GM12878 (cell line): ENCODE measurements around the gene MMP20. TPM values are rescaled to one million over a fixed set of nuclear protein-coding genes. Genes with fewer than 3 reads are reported as not detected.

ENCODE experiments used
- ATAC-seq: fragments of 200-7000 bp; cut with Tn5 transposase; 3 replicates; pipeline ENCODE4 v1.9.1; 2020; ENCODE audit warnings: mild to moderate bottlenecking, moderate library complexity
- BruUV-seq: library from RNA; stranded (reverse); fragments of 400-500 nt; replicated peaks from 2 replicates; lab custom pipeline; 2021; lab: Mats Ljungman, UMichigan
- CTCF ChIA-PET: fragments of 300-600 bp; sonication (Branson Sonifier 250); formaldehyde crosslinking; extraction: SDS; loops from one replicate; lab custom pipeline; 2021; ENCODE audit warnings: inconsistent platforms; lab: Yijun Ruan, JAX
- POLR2A ChIA-PET: fragments of 350-600 bp; formaldehyde crosslinking; extraction: SDS; loops from one replicate; lab custom pipeline; 2021; ENCODE audit warnings: inconsistent platforms; lab: Charles Lee
- RAD21 ChIA-PET: fragments of 300-600 bp; sonication (Branson Sonifier 250); formaldehyde crosslinking; loops from one replicate; lab custom pipeline; 2023; ENCODE audit warnings: antibody characterized with exemption; ENCODE audit not compliant: unreplicated experiment; lab: Charles Lee
- SMC1A ChIA-PET: fragments of 300-600 bp; sonication (Branson Sonifier 250); formaldehyde crosslinking; loops from one replicate; lab custom pipeline; 2023; ENCODE audit not compliant: unreplicated experiment, uncharacterized antibody; lab: Charles Lee
- DNase-seq: peaks from one replicate; pipeline ENCODE4 v3.0.0-alpha.2; 2011; ENCODE audit warnings: low read depth, low spot score
- FAIRE-seq: peaks from 3 replicates; lab custom pipeline; 2011; peaks lifted over from hg19 to GRCh38; lab: Jason Lieb, UNC
- H2AFZ ChIP-seq: 2 replicates; pipeline ENCODE4 v1.6.0; 2011; ENCODE audit warnings: low read depth, low read length, control low read depth; ENCODE audit not compliant: control insufficient read depth
- H3K27ac ChIP-seq: 2 replicates; pipeline ENCODE4 v1.5.1; 2011; ENCODE audit warnings: control low read depth; ENCODE audit not compliant: control insufficient read depth, insufficient read depth
- H3K27me3 ChIP-seq, 2 experiments: replicated peaks in 1 of 2; 2 replicates each; pipeline versions ENCODE4 v1.6.0 to v1.6.1; 2011; ENCODE audit warnings: low read length in 1 of 2; ENCODE audit not compliant: control insufficient read depth in 2 of 2, insufficient read depth in 2 of 2
- H3K36me3 ChIP-seq, 2 experiments: 2 replicates each; pipeline ENCODE4 v1.5.1; 2011; ENCODE audit warnings: low read length in 1 of 2; ENCODE audit not compliant: control insufficient read depth in 2 of 2, insufficient read depth in 2 of 2
- H3K4me1 ChIP-seq: 2 replicates; pipeline ENCODE4 v1.6.1; 2011; ENCODE audit warnings: mild to moderate bottlenecking, low read length, moderate library complexity, mixed read lengths; ENCODE audit not compliant: control insufficient read depth, insufficient read depth
- H3K4me2 ChIP-seq: 2 replicates; pipeline ENCODE4 v1.6.0; 2011; ENCODE audit warnings: control low read depth; ENCODE audit not compliant: control insufficient read depth, insufficient read depth
- H3K4me3 ChIP-seq: fragments of 200-600 bp; sonication (generic); 2 replicates; pipeline ENCODE4 v1.5.1; 2016
- H3K79me2 ChIP-seq: 2 replicates; pipeline ENCODE4 v1.6.0; 2011; ENCODE audit warnings: low read length; ENCODE audit not compliant: control insufficient read depth, insufficient read depth
- H3K9ac ChIP-seq: 2 replicates; pipeline ENCODE4 v1.8.0; 2011; ENCODE audit warnings: low read length, control low read depth, mixed read lengths; ENCODE audit not compliant: control insufficient read depth, insufficient read depth
- H3K9me3 ChIP-seq: replicated peaks from 3 replicates; pipeline ENCODE4 v1.5.1; 2011; ENCODE audit warnings: mild to moderate bottlenecking, low read length; ENCODE audit not compliant: control insufficient read depth, insufficient read depth
- H4K20me1 ChIP-seq: 2 replicates; pipeline ENCODE4 v1.6.0; 2011; ENCODE audit not compliant: control insufficient read depth, insufficient read depth
- CHD1 ChIP-seq: IDR thresholded peaks from 2 replicates; pipeline ENCODE4 v1.6.1; 2012; ENCODE audit warnings: low read depth, low read length, improper control_type of control experiment
- CREM ChIP-seq: IDR thresholded peaks from 2 replicates; pipeline ENCODE4 v1.6.1; 2014; ENCODE audit warnings: antibody characterized with exemption, low read depth
- EED ChIP-seq: sonication (generic); IDR thresholded peaks from 2 replicates; pipeline ENCODE4 v1.6.1; 2016; ENCODE audit warnings: antibody characterized with exemption, low read depth
- ETV6 ChIP-seq, 2 experiments: fragments of 450-650 bp in 1 of 2; IDR thresholded peaks in 1 of 2; conservative IDR thresholded peaks in 1 of 2; 2 replicates each; pipeline ENCODE4 v1.6.1; 2014; ENCODE audit warnings: antibody characterized with exemption in 1 of 2, borderline replicate concordance in 1 of 2, low read depth in 1 of 2, mild to moderate bottlenecking in 1 of 2, moderate library complexity in 1 of 2
- HDAC2 ChIP-seq: fragments of 200-600 bp; sonication (generic); IDR thresholded peaks from 2 replicates; pipeline ENCODE4 v1.6.1; 2017
- MTA2 ChIP-seq: fragments of 450-650 bp; IDR thresholded peaks from 2 replicates; pipeline ENCODE4 v1.6.1; 2016; ENCODE audit warnings: low read depth, mild to moderate bottlenecking, moderate library complexity
- NBN ChIP-seq: fragments of 450-650 bp; IDR thresholded peaks from 2 replicates; pipeline ENCODE4 v1.6.1; 2016
- NFIC ChIP-seq: IDR thresholded peaks from 2 replicates; pipeline ENCODE4 v1.6.1; 2012; ENCODE audit warnings: low read depth, mild to moderate bottlenecking, inconsistent platforms, low read length, moderate library complexity
- PAX8 ChIP-seq: fragments of 450-650 bp; IDR thresholded peaks from 2 replicates; pipeline ENCODE4 v1.6.1; 2017; ENCODE audit warnings: mild to moderate bottlenecking, moderate library complexity
- SMC3 ChIP-seq: IDR thresholded peaks from 2 replicates; pipeline ENCODE4 v1.6.1; 2011; ENCODE audit warnings: low read length, improper control_type of control experiment, borderline replicate concordance
- WGBS: methylation state at CpG from one replicate; pipeline ENCODE4 v1.1.6; 2016; ENCODE audit warnings: low lambda C conversion rate; ENCODE audit not compliant: insufficient replicate concordance, insufficient coverage; ENCODE audit errors: missing lambda C conversion rate; 5-methylcytosine and 5-hydroxymethylcytosine counted together
- in situ Hi-C: fragments of 300-500 bp; cut with MboI; formaldehyde crosslinking; loops from 9 replicates; pipeline ENCODE4 v1.14.3; 2018; ENCODE audit warnings: mixed read lengths
- intact Hi-C: fragments of 100-400 bp; cut with micrococcal nuclease; formaldehyde crosslinking; loops from one replicate; pipeline ENCODE4 v1.14.2; 2022; ENCODE audit not compliant: unreplicated experiment
- polyA plus RNA-seq, 11 experiments: library from polyadenylated mRNA; depleted of rRNA in 4 of 11; unstranded in 6 of 11; stranded (reverse) in 5 of 11; fragments of >200 nt; fragmentation: Nextera tagmentation in 4 of 11; fragmentation: Illumina TruSeq in 1 of 11; extraction: Ambion mirVana in 4 of 11; extraction: Trizol in 1 of 11; gene quantifications; 1 replicate in 1 of 11; 2 replicates in 10 of 11; pipeline versions ENCODE4 v1.2.1 to v1.2.3, GENCODE V29; 2011 to 2016; ENCODE audit warnings: inconsistent platforms in 2 of 11, missing spikeins in 2 of 11, low read depth in 1 of 11
- total RNA-seq, 4 experiments: library from RNA; depleted of rRNA in 3 of 4; stranded (reverse); fragments of >200 nt in 3 of 4; fragmentation: Illumina TruSeq in 1 of 4; extraction: Trizol in 1 of 4; gene quantifications; 2 replicates each; pipeline versions ENCODE4 v1.2.1 to v1.2.3, GENCODE V29; 2013 to 2021

Gene MMP20
- total and polyA plus RNA-seq, 10 of the 15 experiments (the other 5 are each of a cell fraction or from before 2014, with no cell fraction given) = 0.10 to 0.57 (median 0.19) TPM; not detected in 2

GRCh38 chr11:102623128-102623527, 2.0 kb downstream of the MMP20 start:
- Histone ChIP-seq H3K79me2 (no peaks in the 10 kb centered on the region), H3K4me3 (no peak overlapping the region), H3K27me3 (peaks cover 3 to 8% of the 10 kb centered on the region in 2 experiments; a peak in 2 of 4 replicates), H2AFZ (no peak overlapping the region), H3K36me3 (no peaks in the 10 kb centered on the region), H3K4me1 (0 out of 2 replicates have a peak, but pooled peaks cover 5% of the 10 kb centered on the region), H3K27ac (no peak overlapping the region), H3K4me2 (no peak overlapping the region), H3K9me3 (no peaks in the 10 kb centered on the region; the same call in 2 of the 3 replicates), H3K9ac (no peak overlapping the region), H4K20me1 (no peaks in the 10 kb centered on the region; the same call in 1 of the 2 replicates)
- FAIRE-seq (no peak), DNase-seq (no peak), ATAC-seq (no peak)
- CTCF ChIA-PET = interaction anchor here (1.2 to 11.7 kb wide), 2 partner anchors 44 to 85 kb away, joined by 4 to 196 read pairs; no protein-coding TSS in a partner anchor
- no TSS peak for BruUV-seq
- in situ Hi-C loops = no loop called here
- POLR2A ChIA-PET = no interaction called here
- intact Hi-C loops = no loop called here
- 36% methylated on average over 5 of the region's 5 CpGs for WGBS
- SMC1A ChIA-PET = interaction anchor here (1.2 to 2.8 kb wide), 2 partner anchors 10 to 43 kb away, joined by 3 to 13 read pairs; no protein-coding TSS in a partner anchor
- RAD21 ChIA-PET = no interaction called here
- TF ChIP-seq ETV6 (conservative IDR thresholded peaks at IDR 0.05 in 1 of 2, IDR thresholded peaks at IDR 0.05 in 1 of 2; ENCODE audit: borderline replicate concordance in 1 of 2, low read depth in 1 of 2) (no peak), HDAC2 (no peak), MTA2 (no peak), SMC3 (no peak), CREM (no peak), EED (no peak), PAX8 (no peak), NBN (no peak), CHD1 (no peak), NFIC (no peak)
